Stimulated activated CD8-positive, alpha-beta memory T cell treated with anti-CD3 and anti-CD28 coated beads, Interleukin-4, amount 100 ng/mL, for 4 hours (primary cell): ENCODE data around the gene PREX1.

Source experiments
- DNase-seq, 2 donors: peaks; one replicate each; pipeline ENCODE4 v3.0.0-alpha.2; 2020; ENCODE audit warnings: low read depth in 2 of 2, low spot score in 1 of 2

Gene PREX1

GRCh38 chr20:48626938-48627736 is 200.7 kb downstream of the PREX1 start:
- DNase-seq = no peak

GRCh38 chr20:48626226-48626937 is 201.4 kb downstream of the PREX1 start:
- DNase-seq = no peak

DNA sequence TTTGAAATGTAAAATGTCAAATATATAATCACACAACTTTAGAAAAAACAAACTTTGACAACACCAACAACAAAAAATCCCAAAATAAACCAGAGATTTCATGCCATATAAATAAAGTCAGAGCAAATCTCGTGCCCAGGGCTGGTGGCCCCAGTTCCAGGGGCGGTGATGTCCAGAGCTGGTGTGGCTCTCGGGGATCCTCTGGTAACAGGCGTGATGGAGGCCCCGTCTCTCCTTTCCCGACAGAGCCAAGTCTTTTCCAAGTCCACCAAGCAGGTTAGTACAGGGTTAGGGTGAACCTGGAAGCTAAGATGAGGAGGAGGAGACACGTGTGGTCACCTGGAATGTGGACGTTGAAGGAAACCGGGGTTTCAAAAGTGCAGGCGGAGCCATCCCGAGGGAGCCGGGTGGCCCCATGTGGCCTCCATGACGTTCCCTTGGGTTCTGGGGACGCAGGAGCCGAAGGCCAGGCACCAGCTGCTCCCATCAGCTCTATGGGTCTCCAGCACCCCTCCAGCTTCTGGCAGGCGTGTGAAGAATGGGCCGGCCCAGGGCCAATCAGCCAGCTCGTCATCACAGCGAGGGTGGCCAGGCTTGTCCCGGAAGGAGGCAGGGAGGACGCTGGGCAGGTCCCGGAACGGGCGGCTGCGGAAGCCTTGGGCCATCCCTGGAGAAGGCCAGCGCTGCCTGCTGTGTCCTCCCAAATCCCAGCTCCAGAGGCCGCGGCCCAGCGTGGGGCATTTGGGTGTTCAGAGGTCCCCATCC is 202.5 kb downstream of the PREX1 start:
- DNase-seq = no peak

DNA sequence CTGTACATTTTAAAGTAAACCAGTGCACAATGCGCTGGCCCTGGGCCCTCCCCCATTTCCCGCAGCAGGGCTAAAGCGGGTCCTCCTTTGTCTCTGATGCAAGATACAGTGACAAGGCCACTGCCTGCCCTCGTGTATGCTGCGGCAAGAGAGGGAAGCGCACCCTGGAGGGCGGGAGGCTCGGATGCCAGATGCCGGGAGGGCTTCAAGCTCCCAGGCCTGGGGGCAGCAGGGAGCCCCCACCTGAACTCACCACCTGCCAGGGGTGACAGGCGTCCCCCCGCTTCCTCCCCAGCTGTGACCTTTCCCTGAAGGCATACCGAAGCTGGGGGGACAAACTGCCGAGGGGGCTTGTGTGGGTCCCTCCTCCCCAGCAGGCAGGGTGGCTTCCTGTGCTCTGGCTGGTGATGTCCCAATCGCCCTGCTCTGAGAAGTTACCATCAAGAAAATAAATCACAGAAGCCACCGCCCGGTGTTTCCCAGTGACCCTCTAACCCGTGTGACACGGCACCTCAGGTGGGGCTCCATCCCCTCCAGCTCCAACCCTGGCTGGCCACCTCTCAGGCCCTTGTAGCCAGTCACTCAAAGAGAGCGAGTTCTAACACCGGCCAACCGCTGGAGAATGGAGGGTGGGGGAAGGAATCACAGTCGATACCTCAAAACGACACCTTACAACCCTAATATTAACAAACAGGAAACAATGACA is 203.3 kb downstream of the PREX1 start:
- no peak for DNase-seq

DNA sequence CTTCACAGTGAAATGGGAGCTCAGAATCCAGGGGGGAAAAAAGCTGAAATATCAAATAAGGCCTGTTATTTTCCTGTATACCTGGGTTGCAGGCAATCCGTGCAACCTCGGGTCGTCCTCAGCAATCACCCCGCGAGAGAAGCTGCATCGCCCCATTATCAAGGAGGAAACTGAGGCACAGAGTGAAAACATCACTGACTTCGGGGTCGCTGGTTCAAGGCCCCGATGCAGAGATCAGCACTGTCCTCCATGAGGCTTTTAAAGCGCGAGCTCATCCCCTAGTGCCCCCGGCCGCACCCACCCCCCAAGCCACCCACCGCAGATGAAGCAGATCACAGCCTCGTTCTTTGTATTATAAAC is 203.9 kb downstream of the PREX1 start:
- no peak for DNase-seq

GRCh38 chr20:48623176-48623905 is 204.5 kb downstream of the PREX1 start:
- no peak for DNase-seq

DNA sequence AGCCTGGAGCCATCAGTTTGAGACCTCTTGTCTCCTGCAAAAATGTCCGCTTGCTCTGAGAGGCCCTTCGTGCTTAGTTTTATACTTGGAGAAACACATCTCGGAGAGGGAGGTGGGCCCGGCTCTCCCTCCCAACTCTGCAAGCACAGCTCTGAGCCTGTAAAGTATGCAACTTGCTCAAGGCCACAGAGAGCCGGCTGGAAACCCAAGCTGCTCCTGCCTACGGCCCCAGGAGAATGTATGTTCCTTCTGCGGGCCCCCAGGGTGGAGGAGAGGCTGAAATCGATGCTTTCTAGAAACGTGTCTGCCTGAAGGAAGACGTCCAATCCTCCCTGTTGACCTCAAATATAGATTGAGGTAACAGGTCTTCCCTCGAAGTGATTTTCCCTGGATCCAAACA is 205.4 kb downstream of the PREX1 start:
- no peak for DNase-seq

DNA sequence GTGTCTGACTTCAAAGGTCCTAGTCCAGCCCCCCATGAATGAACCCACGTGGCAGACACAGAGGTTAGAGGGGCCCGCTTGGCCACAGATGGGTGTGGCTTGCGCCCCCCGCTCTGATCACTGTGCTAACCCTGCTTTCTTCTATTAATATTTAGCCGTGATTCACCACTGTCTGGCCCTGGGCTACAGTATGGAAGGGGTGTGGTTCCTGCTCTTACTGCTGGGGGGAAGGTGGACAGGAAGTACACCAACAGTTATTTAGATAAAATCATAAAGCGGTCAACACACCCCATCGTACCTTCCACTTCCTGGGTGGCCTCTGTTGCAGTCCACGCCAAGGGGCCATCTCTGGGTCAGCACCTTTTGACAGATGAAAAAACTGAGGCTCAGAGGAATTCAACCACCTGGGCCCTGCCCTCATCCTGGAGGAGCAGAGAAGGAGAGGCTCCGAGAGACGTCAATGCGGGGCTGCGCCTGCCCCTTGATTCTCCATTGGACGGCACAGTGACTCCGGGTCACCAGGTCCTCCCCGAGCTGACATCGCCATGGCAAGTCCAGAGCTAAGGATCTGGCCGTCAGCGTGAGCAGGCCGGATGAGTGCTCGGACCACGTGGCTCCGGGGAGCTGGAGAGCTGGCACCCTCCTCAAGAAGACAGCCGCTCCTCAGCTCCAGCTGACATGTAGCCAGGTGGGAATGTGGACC is 206.3 kb downstream of the PREX1 start:
- DNase-seq = no peak

DNA sequence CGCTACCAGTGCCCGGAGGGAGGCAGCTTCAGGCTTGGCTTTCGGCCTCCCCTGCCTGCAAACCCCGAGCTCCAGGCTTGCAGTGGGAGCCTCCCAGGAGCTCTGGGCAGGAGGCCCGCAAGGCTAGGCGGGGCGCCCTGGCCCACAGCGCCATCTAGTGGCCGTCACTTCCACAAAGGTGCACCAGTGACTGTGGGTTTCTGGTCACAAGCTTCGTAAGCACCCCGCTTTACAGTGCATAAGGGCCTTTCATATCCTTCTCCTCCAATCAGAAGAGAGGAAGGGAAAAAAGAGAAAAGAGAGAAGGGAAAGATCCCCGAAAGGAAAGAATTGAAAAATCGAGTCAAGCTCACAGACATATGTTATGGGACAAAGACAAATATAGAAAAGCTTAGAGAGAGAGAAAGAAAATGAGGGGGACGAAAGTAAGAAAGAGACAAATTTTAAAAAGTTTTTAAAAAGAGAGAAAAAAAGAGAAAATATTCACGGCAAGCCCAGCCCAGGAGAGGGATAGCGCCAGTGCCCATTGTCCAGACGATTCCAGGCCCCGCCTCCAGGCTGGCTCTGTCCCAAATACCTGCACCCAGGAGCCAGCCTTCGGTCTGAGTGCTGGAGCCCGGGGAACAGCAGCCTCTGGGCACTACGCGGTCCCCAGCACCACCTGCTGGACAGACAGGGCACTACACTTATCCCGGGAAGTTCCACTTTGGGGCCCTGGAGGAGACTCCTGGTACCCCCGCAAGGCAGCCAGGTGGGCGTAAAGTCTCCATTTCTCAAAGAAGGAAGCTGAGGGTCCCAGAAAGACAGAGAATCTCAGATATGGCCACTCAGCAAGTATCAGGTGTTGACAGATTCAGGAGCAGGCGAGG is 207.1 kb downstream of the PREX1 start:
- peak; percentile 18 to 52 for DNase-seq

DNA sequence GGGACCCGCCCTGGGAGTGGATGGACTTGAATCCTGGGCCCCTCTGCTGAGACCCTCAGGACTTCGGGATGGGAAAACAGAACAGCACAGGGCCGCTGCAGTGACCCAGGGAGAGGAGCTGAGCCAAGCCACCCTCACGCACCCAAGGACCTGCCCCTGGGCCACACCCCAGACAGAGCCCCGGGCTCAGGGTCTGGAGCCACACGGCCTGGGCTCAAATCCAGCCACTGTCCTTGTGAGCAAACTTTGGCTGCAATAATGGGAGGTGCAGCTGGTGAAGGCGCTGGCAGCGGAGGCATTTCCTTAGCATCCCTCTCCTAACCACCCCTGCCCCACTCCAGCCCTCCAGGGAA is 207.7 kb downstream of the PREX1 start:
- DNase-seq = no peak

DNA sequence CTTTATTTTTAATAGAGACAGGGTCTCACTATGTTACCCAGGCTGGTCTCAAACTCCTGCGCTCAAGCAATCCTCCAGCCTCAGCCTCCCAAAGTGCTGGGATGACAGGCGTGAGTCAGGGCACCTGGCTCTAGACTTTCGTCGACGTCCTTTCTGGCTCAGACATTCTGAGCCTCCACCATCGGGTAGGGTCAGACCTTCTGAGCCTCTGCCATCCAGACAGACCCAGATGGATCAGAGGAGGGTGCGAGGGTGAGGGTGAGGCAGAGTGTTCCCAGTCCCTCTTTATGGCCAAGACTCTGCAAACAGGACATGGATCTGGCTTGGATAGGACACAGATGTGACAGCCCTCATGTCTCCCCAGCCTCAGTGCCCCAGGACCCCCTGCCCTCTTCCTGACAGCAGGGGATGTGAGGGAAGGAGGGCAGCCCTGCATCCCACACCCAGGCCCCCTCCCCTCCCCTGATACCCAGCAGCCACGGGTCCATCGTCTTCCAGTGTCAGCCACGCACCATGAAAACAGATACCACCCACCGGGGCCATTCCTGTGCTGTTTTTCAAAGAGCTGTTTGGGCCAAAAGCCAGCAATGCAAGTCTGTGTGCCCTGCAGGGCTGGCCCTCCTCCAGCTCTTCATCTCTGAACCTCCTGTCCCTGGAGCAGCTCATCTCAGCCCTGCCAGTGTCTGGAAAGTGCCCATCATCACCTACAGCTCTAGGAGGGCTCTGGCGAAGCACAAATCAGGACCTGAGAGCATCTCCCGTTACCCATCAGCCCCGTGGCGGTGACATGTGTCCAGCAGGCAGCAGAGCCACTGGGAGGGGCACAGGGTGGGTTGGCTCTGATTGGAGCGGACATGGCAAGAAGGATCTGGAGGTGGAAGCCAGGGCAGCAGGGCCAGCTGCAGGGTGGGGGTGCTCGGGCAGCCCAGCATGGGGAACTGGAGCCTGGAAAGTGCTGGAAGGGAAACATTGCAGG is 208.4 kb downstream of the PREX1 start:
- DNase-seq = no peak

DNA sequence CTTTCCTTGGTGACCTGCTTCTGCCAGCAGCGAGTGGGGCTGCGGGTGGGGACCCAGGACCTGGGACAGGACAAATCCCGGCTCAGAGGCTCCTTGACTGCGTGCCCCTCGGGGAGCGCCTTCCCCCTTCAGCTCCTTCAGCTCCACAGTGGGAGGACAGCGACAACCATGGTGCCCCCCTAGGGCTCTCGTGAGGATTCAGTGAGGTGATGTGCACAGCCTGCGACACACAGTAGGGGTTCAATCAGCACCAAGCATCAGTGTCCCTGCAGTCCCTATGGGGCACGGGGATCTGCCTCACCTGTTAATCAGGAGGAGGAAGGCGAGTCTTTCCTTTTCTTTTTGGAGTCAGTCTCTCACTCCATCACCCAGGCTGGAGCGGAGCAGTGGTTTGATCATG is 209.2 kb downstream of the PREX1 start:
- no peak for DNase-seq

DNA sequence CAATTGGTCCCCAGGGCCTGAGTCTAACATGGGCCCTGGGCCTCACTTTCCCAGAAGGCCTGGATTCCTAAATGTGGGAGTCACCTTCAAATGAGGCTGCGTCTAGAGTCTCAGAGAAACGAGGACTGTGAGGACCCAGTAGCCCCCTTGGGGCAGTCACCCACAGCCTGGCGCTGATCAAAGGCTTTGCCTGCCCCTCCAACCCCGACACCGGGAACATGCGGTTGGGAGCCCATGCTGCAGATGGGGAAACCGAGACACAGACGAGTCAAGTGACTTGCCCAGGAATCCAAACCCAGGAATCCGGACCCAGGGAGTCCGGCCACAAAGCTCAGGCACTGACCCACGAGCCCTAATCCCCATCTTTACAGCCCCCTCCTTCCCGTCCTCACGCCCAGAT is 209.7 kb downstream of the PREX1 start:
- no peak for DNase-seq

- DNase-seq = no peak
These were observed 210.3 kb downstream of the PREX1 start for GRCh38 chr20:48617481-48617880.

DNA sequence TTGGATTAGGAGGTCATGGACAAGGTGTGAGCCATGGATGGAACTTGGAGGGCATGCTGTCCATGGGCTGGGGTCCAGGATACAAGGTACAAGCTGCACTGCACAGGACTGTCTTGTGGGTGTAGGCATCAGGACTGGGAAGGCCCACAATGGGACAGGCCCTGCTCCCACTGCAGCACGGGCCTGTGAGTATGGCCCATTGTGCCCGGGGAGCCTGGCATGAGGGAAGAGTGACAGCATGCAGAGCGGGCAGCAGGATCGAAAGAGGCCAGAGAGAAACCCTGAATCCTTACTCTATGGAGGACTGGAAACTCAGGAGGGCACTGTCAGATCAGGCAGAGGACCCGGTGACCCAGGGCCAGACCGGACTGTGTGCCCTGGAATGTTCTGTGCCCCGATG is 211.3 kb downstream of the PREX1 start:
- no peak for DNase-seq

GRCh38 chr20:48615871-48616270 is 211.9 kb downstream of the PREX1 start:
- DNase-seq = no peak

DNA sequence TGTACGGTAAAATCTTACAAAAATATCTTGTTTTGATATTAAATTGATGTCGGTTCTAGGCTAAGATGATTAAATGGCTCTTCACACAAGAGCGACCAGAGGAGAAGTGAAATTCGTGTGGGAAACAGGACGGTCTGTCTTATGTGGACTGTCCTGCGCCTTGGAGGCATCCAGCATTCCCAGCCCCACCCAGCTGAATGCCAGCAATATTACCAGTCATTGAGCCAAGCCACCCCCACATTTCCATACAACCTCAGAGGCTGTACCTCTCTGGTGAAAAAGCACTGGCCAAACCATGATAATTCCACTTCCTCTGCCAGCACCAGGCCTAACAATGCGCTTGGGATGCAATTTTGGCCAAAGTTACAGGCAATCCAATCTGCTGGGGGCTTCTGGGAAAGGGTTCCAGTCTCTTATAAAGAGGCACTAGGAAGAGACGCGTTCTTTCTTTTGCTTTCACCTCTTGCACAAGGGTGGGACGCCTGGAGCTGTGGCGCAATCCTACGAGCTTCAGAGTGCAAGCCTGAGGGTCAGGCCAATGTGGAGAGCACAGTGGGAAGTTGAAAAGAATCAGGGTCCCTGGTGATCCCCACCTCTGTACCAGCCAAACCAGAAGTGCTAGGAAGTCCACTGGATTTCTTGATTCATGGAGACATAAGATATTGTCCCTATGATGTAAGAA is 213.1 kb downstream of the PREX1 start:
- no peak for DNase-seq

GRCh38 chr20:48613926-48614325 is 213.9 kb downstream of the PREX1 start:
- no peak for DNase-seq
